DMS 273 (cell line): ENCODE data around the gene SOWAHA.

Source experiments
- DNase-seq: peaks from one replicate; lab custom pipeline; 2025; ENCODE audit not compliant: unreplicated experiment; lab: John Stamatoyannopoulos, UW

SOWAHA gene

DNA sequence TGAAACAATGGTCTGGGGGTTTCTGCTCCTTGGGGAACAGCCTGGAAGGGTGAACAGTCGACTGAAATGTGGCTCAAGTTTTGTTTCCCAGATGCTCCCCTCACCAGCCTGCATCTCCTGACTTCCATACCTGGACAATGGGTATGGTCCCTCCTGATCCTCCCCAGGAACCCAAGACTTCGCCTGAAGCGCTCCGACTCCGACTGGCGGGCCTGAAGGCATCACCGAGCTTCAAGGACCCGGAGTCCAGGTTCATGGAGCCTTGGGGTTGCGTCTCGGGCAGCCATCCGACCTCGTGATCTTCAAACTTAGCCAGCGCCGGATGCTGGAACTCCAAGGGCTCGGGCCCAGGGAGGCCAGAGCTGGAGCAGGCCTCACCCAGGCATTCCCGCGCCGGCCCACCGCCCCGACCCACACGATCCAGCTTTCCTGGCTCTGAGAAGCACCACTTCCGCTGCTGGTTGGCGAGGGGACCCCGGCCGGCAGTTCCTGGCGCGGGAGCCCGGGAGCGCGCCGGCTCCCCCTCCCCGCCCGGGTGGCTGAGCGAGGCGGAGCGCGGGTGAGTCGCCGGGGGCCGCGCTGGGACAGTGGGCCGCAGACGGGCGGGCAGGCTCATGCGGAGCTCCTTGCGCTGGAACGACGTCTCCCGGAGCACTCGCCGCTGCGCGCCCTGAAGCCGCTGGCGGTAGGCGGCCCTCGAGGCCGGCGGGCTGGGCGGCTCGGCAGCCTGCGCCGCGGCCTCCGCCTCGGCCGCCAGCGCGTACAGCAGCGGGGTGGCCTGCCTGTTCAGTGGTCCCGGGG is 12.1 kb downstream of the SOWAHA start:
- no peak for DNase-seq

DNA sequence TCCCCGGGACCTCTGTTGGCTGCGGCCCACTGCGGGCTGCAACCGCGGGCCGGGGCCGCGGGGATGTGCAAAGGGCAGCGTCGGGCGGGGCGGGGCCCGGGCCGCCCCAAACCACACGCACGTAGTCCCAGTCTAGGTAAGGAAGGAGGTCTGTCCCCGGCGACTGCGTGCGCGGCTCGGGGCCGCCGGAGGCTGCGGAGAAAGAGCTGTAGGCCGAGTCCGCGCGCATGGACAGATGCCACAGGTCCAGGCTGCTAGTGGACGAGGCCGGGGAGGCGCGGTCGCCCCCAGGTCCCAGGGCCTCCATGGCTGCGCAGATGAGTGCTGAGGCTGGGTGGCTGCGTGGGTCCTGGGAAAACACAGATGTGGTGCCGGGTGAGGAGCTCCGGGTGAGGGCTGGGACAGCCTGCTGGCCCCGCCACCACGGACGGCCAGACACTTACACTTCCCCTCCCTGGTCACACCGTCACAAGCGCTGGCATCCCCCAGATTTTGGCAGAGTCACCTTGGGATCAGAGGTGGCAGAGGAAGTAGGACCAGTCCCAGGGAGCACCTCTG is 12.8 kb downstream of the SOWAHA start:
- no peak for DNase-seq

DNA sequence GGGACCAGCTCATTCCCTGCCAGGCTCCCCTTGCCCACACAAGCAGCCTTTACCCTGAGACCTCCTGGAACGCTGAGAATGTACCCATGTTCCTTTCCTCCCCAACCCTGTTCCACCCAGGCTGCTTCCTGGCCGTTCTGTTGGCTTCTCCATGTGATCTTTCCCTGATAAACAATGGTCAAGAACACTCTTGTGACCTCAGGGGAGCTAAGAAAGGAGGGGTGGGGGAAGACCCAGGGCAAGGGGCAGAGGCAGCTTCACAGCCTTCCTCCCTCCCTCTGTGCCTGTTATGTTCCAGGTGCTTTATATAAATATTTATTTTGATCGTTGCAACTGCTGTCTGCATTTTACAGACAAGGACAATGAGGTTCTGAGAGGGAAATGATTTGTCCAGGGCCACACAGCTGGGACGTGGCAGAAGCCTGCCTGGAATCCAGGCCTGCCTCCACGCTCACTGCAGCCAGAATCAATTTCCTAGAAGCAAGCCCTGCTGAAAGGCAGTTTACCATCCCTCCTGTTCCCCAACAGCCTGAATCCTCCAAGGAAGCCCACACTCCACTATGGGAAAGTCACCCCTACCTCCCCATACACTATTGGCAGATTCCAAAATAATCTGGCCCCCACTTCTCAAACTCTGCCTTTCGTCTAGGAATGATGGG is 13.5 kb downstream of the SOWAHA start:
- DNase-seq = no peak

DNA sequence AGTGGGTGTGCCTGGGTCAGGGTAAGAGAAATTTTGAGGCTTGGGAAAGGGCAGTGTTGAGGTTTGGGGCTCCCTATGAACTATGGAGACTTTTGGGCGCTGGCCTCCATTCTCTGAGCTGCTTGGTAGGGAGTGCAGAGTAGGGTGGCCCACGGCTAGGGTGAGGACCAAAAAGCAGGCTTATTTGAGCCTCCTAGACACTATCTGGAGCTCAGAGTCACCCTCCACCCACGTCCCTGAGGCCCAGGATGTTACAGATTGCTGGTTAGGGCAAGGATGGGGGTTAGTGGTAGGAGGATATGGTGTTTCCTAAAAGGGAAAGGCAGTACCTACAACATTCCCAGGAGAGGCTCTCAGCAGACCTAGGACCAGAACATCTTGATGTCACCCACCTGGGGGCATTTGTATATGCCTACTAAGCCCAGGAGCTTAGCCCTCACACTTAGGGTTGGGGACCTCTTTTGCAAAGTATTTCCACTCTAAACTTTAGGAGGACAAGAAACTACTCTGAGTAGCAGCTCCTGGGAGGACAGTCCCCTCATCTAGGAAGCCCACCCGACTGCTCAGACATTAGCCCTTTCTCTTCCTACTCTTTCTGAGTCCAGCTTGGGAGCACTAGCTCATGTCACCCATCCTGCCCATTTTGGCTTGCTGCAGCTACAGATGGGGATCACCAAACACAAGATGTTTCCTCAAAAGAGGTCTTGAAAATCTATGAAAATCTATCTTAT is 15.0 kb downstream of the SOWAHA start:
- no peak for DNase-seq

DNA sequence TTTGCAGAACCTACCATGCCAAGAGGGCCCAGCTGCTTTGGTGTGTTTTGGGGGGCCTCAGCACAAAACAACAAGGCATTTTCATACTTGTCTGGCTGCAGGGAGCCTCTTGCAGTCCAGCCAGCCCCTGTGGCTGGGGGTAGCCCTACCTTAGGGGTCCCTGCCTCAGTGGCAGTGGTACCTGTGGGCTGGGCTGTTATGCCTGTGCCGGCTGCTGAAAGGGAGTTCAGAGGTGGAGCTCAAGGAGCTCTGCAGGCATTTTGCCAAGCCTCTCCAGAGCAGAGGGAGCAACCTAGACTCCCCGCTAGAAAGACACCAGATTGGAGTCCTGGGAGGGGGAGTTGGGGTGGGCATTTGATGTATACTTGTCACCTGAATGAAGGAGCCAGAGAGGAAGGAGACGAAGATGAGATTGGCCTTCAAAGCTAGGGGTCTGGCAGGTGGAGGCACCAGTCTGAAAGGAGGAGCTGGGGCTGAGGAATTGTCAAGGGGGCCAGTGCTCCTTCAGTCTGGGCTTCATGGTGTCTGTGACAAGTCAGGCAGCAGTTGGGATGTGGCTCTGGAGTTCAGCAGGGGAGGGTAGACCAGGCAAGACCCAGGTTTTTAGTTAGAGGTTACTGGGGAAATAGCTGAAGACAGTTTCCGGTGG is 15.9 kb downstream of the SOWAHA start:
- peak; percentile 46 for DNase-seq

DNA sequence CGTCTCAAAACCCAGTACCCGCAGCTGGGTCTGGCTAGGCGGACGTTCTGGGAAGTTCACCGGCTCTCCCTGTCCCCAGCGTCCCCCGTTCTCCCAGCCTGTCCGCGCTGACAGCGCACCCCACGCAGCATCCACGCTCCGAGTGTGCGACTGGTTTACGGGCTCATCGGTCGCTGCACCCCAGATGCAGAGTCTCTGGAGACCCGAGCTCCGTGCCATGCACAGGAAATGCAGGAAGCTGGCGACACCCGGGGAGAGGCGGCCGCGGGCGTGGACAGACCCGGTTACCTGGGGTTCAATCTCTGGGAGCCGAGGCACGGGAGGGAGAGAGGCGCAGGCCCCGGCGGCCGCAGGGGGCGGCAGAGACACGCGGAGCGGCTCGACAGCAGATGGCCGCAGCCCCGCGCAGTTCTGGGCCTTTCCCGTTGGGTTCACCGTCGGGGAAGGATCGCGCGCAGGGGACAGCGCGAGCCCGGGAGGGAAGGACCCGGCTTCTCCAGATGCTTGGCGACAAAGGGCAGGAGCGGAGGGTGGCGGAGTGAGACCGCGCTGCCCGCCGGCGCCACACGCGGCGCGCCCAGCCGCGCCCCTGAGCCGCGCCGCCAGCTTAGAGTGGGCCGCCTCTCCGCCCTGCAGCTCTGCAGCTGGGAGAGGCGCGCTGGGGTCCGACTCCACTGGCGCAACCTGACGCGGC is 16.8 kb downstream of the SOWAHA start:
- peak; percentile 90 for DNase-seq

DNA sequence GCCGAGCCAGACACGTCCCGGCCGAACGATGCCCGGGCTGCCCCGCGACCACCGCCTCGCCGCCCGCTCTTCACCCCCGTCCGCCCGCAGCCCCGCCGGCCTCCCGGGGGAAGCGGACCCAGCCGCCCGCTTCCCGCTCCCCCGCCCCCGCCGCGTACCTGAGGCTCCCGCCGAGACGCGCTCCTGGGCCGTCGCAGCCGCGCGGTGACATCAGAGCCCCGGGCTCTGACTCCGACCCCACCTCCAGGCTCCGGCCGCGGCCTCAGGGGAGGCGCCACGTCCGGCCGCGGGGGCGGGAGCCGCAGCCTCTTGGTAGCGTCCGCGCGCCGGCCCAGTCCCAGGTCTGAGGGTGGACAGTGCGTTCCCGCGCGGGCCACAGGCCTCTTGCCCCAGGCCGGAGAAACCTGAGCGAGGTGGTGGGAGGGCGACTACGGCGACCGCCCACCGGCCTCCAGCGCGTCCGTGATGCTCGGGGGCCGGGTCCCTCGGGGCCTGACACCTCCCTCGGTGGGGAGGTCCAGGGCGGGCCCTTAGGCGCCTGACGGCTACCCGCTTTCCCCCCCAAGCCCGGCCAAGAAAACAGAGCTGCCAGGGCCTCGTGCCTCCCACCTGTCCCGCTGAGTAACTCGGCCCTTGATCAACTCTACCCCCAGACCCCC is 17.5 kb downstream of the SOWAHA start, which contains the start of gene SHROOM1:
SHROOM1 (minus strand) TSS at position 212 of the 659 bp plus-strand sequence. CDS start 4,507 bp downstream, outside the sequence.
- peak; percentile 70 for DNase-seq

DNA sequence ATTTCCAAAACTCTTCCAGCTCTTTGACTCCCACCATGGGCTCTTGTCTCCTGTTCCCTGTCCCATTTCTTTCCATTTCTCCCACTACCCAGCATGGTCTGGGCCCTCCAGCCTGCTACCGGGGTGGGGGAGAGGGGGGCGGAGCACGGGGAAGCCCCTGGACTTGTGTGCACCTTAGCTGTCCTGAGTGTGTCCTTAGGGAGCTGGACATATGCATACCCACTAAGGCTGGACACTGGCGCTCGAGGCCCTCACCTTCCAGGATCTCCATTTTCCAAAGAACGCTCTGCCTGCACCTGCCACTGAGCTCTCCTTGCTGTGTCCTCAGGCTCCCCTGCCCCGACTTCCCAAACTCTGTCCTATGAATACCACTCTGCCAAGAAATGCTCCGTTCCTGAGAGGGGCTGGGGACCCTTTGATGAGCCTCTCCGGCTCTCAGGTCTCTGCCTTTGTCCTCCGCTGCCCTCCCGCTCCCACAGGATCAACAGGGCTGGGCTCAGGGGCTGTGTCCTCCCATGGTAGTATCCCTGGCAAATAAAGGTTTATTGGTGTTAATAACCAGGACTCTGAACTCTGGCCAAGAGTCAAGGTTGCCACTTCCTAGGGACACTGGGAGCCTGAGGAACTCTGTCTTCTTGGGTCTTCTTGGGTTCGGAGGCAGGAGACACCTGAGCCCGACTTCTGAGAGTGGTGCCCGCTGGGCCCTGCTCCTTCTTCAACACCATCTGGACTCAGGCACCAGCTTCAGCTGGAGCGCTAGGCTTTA is 18.2 kb downstream of the SOWAHA start:
- no peak for DNase-seq

DNA sequence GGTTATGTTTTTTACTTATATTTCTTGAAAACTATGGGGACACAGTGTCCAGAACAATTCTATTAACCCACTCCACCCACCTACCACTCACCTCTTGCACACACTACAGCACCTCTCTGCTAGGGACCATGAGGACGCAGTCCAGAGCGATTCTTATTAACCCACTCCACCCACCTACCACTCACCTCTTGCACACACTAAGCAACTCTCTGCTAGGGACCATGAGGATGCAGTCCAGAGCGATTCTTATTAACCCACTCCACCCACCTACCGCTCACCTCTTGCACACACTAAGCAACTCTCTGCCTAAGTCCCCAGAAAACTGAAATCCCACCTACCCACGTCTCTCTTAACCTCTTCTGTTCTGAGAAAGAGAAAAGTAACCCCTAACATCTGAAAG is 19.5 kb downstream of the SOWAHA start:
- DNase-seq = no peak

DNA sequence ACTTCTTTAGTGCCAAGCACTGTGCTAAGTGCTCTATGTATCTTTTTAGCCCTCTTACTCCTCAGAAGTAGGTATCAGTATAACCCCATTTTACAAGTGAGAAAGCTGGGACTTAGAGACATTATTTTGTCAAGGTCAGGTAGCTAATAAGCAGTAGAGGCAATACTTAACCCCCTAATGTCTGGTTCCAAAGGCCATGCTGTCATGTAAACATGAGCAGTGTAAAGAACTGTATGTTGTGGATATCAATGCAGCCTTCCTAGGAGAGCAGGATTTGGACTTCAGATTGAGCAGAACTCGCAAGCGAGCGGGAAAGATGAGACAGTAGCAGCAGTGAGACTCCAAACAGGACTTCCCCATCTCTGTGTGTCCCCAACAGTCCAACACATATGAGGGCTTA is 21.0 kb downstream of the SOWAHA start:
- DNase-seq = no peak

DNA sequence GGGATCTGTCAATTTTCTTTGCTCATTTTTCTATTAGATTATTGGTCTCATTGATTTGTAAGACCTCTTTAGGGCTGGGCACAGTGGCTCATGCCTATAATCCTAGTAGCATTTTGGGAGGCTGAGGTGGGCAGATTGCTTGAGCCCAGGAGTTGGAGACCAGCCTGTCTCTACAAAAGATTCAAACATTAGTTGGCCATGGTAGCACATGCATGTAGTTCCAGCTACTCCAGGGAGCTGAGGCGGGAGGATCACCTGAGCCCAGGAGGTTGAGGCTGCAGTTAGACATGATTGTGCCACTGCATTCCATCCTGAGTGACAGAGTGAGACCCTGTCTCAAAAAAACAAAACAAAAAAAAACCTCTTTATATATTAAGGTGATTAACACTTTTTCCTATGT is 23.8 kb downstream of the SOWAHA start:
- DNase-seq = no peak

DNA sequence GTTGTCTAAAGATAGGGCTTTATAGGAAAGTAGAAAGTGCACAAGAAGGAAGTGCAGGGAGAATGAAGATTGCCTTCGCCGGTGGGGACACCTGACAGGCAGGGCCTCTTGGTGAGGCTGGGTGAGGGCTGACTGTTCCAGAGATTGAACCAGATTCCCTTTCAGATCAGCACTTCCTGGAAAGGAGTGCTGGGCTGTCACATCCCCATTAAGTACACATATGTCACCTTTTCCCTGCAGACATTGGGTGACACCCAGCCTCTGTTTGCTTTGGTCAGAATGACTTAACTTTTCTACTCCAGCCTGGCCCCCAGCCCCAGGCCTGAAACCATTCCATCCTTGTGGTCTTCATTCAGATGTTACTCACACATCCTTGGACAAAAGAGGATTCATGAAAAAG is 24.8 kb downstream of the SOWAHA start:
- DNase-seq = no peak

DNA sequence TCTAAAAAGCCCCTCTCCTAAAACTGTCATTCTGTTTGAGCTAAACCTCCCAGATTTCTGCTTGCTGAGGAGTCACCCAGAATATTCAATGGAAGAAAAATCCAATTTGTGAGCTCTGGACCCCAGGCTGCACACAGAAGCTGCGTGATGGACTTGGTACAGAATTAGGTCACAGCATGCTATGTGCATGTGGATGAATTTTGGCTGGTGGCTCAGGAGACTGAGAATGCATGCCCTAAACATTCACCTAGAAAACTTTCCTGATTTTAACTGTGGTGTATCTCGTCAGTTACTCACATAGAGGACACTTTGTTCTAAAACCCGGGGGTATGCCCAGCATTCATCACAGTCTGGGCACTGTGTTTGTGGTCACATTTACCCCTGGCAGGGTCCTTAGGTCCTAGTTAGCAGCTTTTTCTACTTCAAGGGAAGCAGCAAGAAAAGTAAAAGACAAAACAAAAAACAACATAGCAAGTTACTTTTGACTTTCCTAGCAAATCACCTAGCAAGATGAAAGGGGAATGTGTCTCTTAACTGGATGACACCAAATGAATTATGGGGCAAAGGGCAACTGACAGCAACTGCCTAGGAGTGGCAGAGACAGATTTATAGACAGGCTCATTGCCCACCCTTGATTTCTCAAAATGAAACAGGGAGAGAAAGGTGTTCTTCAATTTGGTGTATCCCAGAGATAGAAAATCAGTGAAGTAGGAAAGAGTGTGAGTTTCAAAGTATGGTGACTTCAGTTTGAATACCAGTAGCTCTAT is 25.6 kb downstream of the SOWAHA start:
- DNase-seq = no peak

DNA sequence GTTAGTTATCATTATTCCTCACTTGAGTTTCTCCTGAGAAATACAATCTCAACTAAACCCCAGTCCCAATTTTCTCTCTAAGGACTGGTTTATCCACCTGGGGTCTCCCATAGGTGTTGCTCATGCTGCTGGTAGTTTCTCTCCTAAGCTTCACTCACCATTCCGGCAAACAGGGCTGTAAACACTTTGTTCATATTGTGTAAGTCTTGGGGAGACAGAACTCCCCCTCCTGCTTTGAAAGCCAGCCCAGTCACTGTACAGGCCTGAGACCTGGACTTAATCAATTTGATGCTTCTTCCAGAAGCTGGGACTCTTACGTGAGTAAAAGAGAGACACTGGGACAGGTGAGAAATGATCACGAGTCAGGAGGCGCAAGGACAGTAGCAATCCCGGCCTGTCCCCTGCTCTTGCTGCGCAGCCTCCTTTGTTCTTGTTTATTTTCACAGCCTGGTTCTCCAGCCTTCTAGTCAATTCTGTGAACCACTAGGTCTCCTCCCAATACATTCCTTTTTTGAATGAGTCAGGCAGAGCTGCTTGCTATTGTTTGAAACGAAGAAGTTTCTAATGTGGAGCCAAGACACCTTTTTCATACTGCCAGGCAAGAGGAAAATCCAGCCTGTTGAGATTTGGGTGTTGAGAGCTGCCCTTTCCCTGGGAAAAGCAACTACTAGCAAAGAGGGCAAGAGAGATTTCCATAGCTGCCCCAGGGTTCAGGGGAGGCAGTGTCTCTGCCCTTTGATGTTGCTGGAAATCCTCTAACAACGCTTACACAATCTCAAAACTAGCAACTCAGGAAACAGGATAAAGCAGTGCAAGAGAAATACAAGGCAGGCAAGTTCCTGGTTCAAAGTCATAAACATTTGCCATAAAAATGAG is 26.6 kb downstream of the SOWAHA start:
- no peak for DNase-seq

DNA sequence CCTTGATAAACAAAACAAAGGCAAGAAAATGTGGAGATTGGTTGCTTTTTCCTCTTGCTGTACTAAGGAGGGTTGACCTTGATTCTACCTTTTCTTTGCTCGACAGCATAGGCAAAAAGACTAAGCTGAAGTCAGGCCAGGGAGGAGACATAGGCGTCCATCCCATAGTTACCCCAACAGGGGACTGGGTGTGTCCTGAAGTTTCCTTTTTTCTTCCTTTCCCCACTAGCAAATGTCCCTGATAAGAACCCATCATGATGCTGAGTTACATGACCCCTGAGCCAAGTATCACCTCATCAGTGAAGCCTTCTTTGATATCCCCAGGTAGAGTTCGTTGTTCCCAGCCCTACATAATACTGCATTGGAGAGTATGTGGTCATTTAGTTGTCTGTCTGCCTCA is 27.2 kb downstream of the SOWAHA start:
- no peak for DNase-seq

DNA sequence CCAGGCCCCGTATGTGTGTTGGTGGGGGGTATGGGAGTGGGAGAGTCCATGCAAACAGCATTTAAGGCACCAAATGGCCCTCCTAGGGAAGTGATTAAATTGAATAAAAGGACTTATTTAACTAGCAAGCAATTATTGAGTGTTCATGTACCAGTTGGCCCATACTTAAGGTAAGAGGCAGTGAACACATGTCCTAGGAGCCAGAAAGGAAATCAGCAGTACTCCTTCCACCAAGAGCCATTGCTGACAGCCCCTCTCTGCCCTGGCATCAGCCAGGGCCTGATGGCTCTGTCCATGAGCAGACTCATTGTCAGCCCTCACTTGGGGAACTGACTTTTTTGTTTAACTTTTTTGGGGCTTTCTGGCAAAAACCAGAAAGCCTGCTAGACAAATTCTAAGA is 27.8 kb downstream of the SOWAHA start:
- no peak for DNase-seq

DNA sequence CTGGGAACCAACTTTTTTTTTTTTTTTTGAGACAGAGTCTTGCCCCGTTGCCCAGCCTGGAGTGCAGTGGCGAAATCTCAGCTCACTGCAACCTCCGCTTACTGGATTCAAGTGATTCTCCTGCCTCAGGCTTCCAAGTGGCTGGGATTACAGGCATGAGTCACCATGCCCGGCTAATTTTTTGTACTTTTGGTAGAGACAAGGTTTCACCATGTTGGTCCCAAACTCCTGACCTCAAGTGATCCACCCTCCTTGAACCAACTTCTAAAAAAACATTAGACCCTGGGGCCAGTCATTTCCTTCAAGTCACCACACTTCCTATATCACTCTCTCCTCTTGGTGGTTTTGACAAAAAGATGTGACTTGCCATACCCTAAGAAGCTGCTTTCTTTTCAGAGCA is 28.2 kb downstream of the SOWAHA start:
- DNase-seq = no peak

DNA sequence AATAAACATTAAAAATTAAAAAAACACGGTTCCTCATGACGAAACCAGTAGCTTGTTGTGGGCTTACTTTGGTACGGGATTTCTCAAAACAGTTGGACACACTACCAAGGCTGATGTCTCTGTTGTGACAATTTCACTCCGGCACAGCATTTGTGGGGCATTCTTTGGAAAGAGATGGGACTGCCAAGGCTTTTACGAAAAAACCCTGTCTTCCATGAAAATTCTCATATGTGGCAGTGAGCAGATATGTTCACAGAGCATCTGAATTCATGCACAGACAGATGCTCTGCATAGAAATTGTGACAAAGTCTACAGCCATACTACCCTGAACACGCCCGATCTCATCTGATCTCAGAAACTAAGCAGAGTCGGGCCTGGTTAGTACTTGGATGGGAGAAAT is 35.2 kb downstream of the SOWAHA start:
- no peak for DNase-seq
